K562 (cell line): ENCODE data around the gene PFKFB2. TPM values are rescaled to one million over a fixed set of nuclear protein-coding genes. Genes with fewer than 3 reads are reported as not detected.

ENCODE experiments used
- CAMTA2 ChIP-seq: fragments of 250-450 bp; sonication (Bioruptor Pico); conservative IDR thresholded peaks from 2 replicates; pipeline ENCODE4 v1.5.1; 2022
- CBFA2T3 ChIP-seq: fragments of 450-650 bp; IDR thresholded peaks from 2 replicates; pipeline ENCODE4 v1.6.1; 2017
- CBX1 ChIP-seq: sonication (generic); IDR thresholded peaks from 2 replicates; pipeline ENCODE4 v1.6.1; 2016; ENCODE audit warnings: antibody characterized with exemption, low read depth, mild to moderate bottlenecking
- CXXC5 ChIP-seq: fragments of 250-450 bp; sonication (Bioruptor Pico); IDR thresholded peaks from 2 replicates; pipeline ENCODE4 v1.8.0; 2022; ENCODE audit warnings: inconsistent platforms, mild to moderate bottlenecking, moderate library complexity
- FOXJ3 ChIP-seq: sonication (generic); formaldehyde crosslinking; IDR thresholded peaks from 2 replicates; pipeline ENCODE4 v1.4.0; 2020; ENCODE audit warnings: mild to moderate bottlenecking, missing genetic modification reagents
- FOXP1 ChIP-seq: sonication (generic); formaldehyde crosslinking; IDR thresholded peaks from 2 replicates; pipeline ENCODE4 v1.8.0; 2022; ENCODE audit warnings: mild to moderate bottlenecking, missing genetic modification reagents
- HLTF ChIP-seq: fragments of 450-650 bp; IDR thresholded peaks from 2 replicates; pipeline ENCODE4 v1.6.1; 2016
- KDM2B ChIP-seq: fragments of 250-450 bp; sonication (Bioruptor Pico); IDR thresholded peaks from 2 replicates; pipeline ENCODE4 v1.8.0; 2021; ENCODE audit warnings: mild to moderate bottlenecking, moderate library complexity
- KLF10 ChIP-seq: fragments of 250-450 bp; sonication (Bioruptor Pico); IDR thresholded peaks from 2 replicates; pipeline ENCODE4 v1.6.1; 2021; ENCODE audit warnings: matching md5 sums
- MBD2 ChIP-seq: sonication (generic); IDR thresholded peaks from 2 replicates; pipeline ENCODE4 v1.6.1; 2016; ENCODE audit warnings: low read depth, borderline replicate concordance
- MCM5 ChIP-seq: fragments of 450-650 bp; IDR thresholded peaks from 2 replicates; pipeline ENCODE4 v1.6.1; 2016; ENCODE audit warnings: low read depth
- MXI1 ChIP-seq: IDR thresholded peaks from 2 replicates; pipeline ENCODE4 v1.6.1; 2011; ENCODE audit warnings: low read depth, mild to moderate bottlenecking, improper control_type of control experiment, low read length
- NCOA4 ChIP-seq: fragments of 450-650 bp; IDR thresholded peaks from 2 replicates; pipeline ENCODE4 v1.6.1; 2018; ENCODE audit warnings: mild to moderate bottlenecking; ENCODE audit not compliant: partially characterized antibody
- NR2C2 ChIP-seq, 2 experiments: fragments of 200-800 bp in 1 of 2; sonication (Bioruptor generic) in 1 of 2; sonication (generic) in 1 of 2; formaldehyde crosslinking in 1 of 2; IDR thresholded peaks; 2 replicates each; pipeline versions ENCODE4 v1.6.1 to v1.8.0; 2016 to 2022; ENCODE audit warnings: mild to moderate bottlenecking in 1 of 2, missing compliant biosample characterization in 1 of 2, missing genetic modification characterization in 1 of 2, missing genetic modification reagents in 1 of 2
- PYGO2 ChIP-seq: fragments of 450-650 bp; IDR thresholded peaks from 2 replicates; pipeline ENCODE4 v1.6.1; 2016; ENCODE audit warnings: mild to moderate bottlenecking, missing genetic modification characterization, moderate library complexity, missing compliant biosample characterization
- RBM15 ChIP-seq: fragments of 200-400 bp; formaldehyde crosslinking; IDR thresholded peaks from 2 replicates; pipeline ENCODE4 v1.6.1; 2018; ENCODE audit warnings: mild to moderate bottlenecking, low read length, moderate library complexity; ENCODE audit not compliant: insufficient read depth
- RBM25 ChIP-seq: fragments of 200-400 bp; formaldehyde crosslinking; IDR thresholded peaks from 2 replicates; pipeline ENCODE4 v1.6.1; 2018; ENCODE audit warnings: low read length, low read depth, moderate library complexity; ENCODE audit not compliant: severe bottlenecking
- SETDB1 ChIP-seq: IDR thresholded peaks from one replicate; pipeline ENCODE4 v1.6.1; 2012; ENCODE audit warnings: low read length, control low read depth, inconsistent platforms
- SMARCA4 ChIP-seq: fragments of 450-650 bp; IDR thresholded peaks from 2 replicates; pipeline ENCODE4 v1.6.1; 2016
- TCF7L2 ChIP-seq: fragments of 150-350 bp; IDR thresholded peaks from 2 replicates; pipeline ENCODE4 v1.6.1; 2016; ENCODE audit warnings: low read depth, mild to moderate bottlenecking, low read length, moderate library complexity
- ZEB2 ChIP-seq: fragments of 450-650 bp; IDR thresholded peaks from 2 replicates; pipeline ENCODE4 v1.6.1; 2016
- ZFP36 ChIP-seq: fragments of 150-350 bp; IDR thresholded peaks from 2 replicates; pipeline ENCODE4 v1.6.1; 2018; ENCODE audit warnings: low read length, low read depth; ENCODE audit not compliant: partially characterized antibody
- ZNF24 ChIP-seq: fragments of 450-650 bp; IDR thresholded peaks from 2 replicates; pipeline ENCODE4 v1.6.1; 2016
- ZNF583 ChIP-seq: fragments of 250-450 bp; sonication (Bioruptor Pico); IDR thresholded peaks from 2 replicates; pipeline ENCODE4 v1.4.0; 2020
- ZNF589 ChIP-seq: fragments of 200-800 bp; sonication (Bioruptor generic); IDR thresholded peaks from 2 replicates; pipeline ENCODE4 v1.6.1; 2016; ENCODE audit warnings: low read depth, missing genetic modification characterization, missing compliant biosample characterization
- polyA plus RNA-seq, 8 experiments: library from polyadenylated mRNA; depleted of rRNA in 4 of 8; stranded (reverse) in 5 of 8; unstranded in 3 of 8; fragments of >200 nt; fragmentation: Nextera tagmentation in 2 of 8; fragmentation: Illumina TruSeq in 1 of 8; extraction: Ambion mirVana in 2 of 8; extraction: Trizol in 1 of 8; gene quantifications; 2 replicates each; pipeline versions ENCODE4 v1.2.1 to v1.2.3, GENCODE V29; 2011 to 2014; ENCODE audit warnings: inconsistent platforms in 1 of 8, missing spikeins in 1 of 8
- total RNA-seq, 7 experiments: library from RNA; depleted of rRNA in 6 of 7; stranded (reverse); fragments of >200 nt in 6 of 7; fragmentation: Illumina TruSeq in 2 of 7; extraction: Trizol in 2 of 7; gene quantifications; 2 replicates each; pipeline versions ENCODE4 v1.2.1 to v1.2.3, GENCODE V29; 2011 to 2021; ENCODE audit warnings: low replicate concordance in 1 of 7
- TF ChIP-seq, protein P1 (sequence below): sonication (generic); formaldehyde crosslinking; IDR thresholded peaks from 2 replicates; pipeline ENCODE4 v1.8.0; 2022; ENCODE audit warnings: mild to moderate bottlenecking, missing genetic modification reagents
- TF ChIP-seq, protein P2 (sequence below): fragments of 450-650 bp; IDR thresholded peaks from 2 replicates; pipeline ENCODE4 v1.6.1; 2016; ENCODE audit warnings: missing biosample characterization, missing genetic modification characterization
- TF ChIP-seq, protein P3 (sequence below): IDR thresholded peaks from 2 replicates; pipeline ENCODE4 v1.6.1; 2016; ENCODE audit warnings: missing genetic modification characterization, missing compliant biosample characterization

Gene PFKFB2
- total and polyA plus RNA-seq, 9 of the 15 experiments (the other 6 are each of a cell fraction or from before 2014, with no cell fraction given), result 6.9 to 26.0 (median 16.4) TPM

DNA sequence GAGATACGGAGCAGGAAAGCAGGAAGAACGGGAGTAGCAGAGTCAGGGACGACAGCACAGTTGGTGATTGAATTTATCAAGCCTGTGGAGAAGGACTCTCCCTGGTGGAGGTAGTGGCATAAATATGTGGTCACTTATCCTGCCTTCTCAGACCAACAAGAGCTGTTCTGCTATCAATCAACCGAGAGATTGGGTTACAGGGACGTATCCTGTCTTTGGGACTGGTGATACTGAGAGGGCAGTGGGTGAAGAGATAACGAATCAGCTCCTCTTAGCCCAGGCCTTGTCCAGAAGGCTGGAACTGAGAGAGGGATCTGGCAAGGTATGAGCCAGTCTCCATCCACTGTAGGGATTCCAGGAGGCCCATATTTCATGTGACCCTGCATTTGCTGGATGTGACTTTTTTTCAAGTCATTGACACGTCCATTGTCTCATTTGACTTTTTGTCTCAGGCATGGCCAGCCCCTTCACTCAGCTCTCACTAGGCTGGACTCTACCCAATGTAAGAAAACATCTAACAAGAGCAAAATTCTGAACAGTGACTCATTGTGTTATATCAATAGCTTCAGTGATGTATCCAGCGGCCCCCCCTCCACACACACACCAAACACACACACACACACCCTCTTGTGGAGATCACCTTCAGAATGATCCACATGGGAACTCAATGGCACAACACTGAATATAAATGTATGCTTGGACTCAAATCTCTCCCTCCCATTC is 31.8 kb upstream of the PFKFB2 start (continued):
- TF ChIP-seq ZNF24 (no peak), MXI1 (no peak), ZNF583 (peak; percentile 87), KDM2B (CRISPR knock-in tag) (no peak), CAMTA2 (CRISPR knock-in tag) (no peak), SETDB1 (peak; percentile 9), MCM5 (no peak), SMARCA4 (peak; percentile 96), HLTF (peak; percentile 75; the same call in 1 of the 2 replicates), PYGO2 (tag) (peak; percentile 29; the same call in 1 of the 2 replicates), TCF7L2 (no peak), RBM25 (no peak), ZFP36 (no peak), ZNF589 (CRISPR knock-in tag) (peak; percentile 90), NCOA4 (no peak), RBM15 (no peak), ZEB2 (peak; percentile 89), FOXJ3 (CRISPR knock-in tag) (no peak), FOXP1 (no peak), KLF10 (CRISPR knock-in tag) (no peak), CBFA2T3 (peak; percentile 99), MBD2 (peak; percentile 85), NR2C2 (CRISPR knock-in tag; IDR thresholded peaks at IDR 0.05) (no peak), NR2C2 (tag; IDR thresholded peaks at IDR 0.05) (peak; percentile 78), CBX1 (no peak), CXXC5 (CRISPR knock-in tag) (peak; percentile 79)
- TF ChIP-seq, protein P1, sequence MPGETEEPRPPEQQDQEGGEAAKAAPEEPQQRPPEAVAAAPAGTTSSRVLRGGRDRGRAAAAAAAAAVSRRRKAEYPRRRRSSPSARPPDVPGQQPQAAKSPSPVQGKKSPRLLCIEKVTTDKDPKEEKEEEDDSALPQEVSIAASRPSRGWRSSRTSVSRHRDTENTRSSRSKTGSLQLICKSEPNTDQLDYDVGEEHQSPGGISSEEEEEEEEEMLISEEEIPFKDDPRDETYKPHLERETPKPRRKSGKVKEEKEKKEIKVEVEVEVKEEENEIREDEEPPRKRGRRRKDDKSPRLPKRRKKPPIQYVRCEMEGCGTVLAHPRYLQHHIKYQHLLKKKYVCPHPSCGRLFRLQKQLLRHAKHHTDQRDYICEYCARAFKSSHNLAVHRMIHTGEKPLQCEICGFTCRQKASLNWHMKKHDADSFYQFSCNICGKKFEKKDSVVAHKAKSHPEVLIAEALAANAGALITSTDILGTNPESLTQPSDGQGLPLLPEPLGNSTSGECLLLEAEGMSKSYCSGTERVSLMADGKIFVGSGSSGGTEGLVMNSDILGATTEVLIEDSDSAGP, result no peak
- TF ChIP-seq, protein P2, sequence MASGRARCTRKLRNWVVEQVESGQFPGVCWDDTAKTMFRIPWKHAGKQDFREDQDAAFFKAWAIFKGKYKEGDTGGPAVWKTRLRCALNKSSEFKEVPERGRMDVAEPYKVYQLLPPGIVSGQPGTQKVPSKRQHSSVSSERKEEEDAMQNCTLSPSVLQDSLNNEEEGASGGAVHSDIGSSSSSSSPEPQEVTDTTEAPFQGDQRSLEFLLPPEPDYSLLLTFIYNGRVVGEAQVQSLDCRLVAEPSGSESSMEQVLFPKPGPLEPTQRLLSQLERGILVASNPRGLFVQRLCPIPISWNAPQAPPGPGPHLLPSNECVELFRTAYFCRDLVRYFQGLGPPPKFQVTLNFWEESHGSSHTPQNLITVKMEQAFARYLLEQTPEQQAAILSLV (tag), result no peak; the same call in 1 of the 2 replicates
- TF ChIP-seq, protein P3, sequence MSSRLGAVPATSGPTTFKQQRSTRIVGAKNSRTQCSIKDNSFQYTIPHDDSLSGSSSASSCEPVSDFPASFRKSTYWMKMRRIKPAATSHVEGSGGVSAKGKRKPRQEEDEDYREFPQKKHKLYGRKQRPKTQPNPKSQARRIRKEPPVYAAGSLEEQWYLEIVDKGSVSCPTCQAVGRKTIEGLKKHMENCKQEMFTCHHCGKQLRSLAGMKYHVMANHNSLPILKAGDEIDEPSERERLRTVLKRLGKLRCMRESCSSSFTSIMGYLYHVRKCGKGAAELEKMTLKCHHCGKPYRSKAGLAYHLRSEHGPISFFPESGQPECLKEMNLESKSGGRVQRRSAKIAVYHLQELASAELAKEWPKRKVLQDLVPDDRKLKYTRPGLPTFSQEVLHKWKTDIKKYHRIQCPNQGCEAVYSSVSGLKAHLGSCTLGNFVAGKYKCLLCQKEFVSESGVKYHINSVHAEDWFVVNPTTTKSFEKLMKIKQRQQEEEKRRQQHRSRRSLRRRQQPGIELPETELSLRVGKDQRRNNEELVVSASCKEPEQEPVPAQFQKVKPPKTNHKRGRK (tag), result no peak
